Heart right ventricle (tissue), 16 donors: Measurements from ENCODE around the gene TTC4. TPM values are rescaled to one million over a fixed set of nuclear protein-coding genes. Genes with fewer than 3 reads are reported as not detected.
"Not testable (repeated sequence)": the region's sequence is repeated elsewhere in the genome, so short reads cannot be mapped to it uniquely, and the experiment has no call there.

Experiments
- ATAC-seq, 8 donors: fragments of 200-7000 bp; cut with Tn5 transposase; one replicate each; pipeline ENCODE4 v1.9.1; 2020; ENCODE audit warnings: mild to moderate bottlenecking in 8 of 8, moderate library complexity in 8 of 8, moderate number of reproducible peaks in 1 of 8
- DNase-seq, 2 donors: peaks; one replicate each; pipeline ENCODE4 v3.0.0-alpha.2; 2020
- H3K27ac ChIP-seq, 10 donors: fragments of 200-600 bp; sonication (generic) in 2 of 10; one replicate each; pipeline versions ENCODE4 v1.5.0 to v1.8.0; 2020 to 2022; ENCODE audit warnings: mild to moderate bottlenecking in 3 of 10
- H3K27me3 ChIP-seq, 7 donors: fragments of 200-600 bp; one replicate each; pipeline ENCODE4 v1.8.0; 2021 to 2022; ENCODE audit warnings: mild to moderate bottlenecking in 2 of 7
- H3K36me3 ChIP-seq, 9 donors: fragments of 200-600 bp; sonication (generic) in 1 of 9; one replicate each; pipeline versions ENCODE4 v1.5.0 to v1.8.0; 2020 to 2022; ENCODE audit warnings: mild to moderate bottlenecking in 2 of 9
- H3K4me1 ChIP-seq, 9 donors: fragments of 200-600 bp; sonication (generic) in 1 of 9; one replicate each; pipeline versions ENCODE4 v1.5.0 to v1.8.0; 2020 to 2022; ENCODE audit warnings: mild to moderate bottlenecking in 4 of 9
- H3K4me3 ChIP-seq, 10 donors: fragments of 200-600 bp; sonication (generic) in 2 of 10; one replicate each; pipeline versions ENCODE4 v1.5.0 to v1.8.0; 2020 to 2022; ENCODE audit warnings: mild to moderate bottlenecking in 7 of 10, moderate library complexity in 2 of 10
- H3K9me3 ChIP-seq, 11 donors: fragments of 200-600 bp in 10 of 11; sonication (generic) in 2 of 11; one replicate each; pipeline versions ENCODE4 v1.5.0 to v1.8.0; 2013 to 2022; ENCODE audit warnings: mild to moderate bottlenecking in 2 of 11, control low read depth in 1 of 11, moderate library complexity in 1 of 11
- CTCF ChIP-seq, 9 donors: fragments of 200-600 bp; sonication (generic) in 2 of 9; IDR thresholded peaks; one replicate each; pipeline versions ENCODE4 v1.5.0 to v1.8.0; 2021 to 2022; ENCODE audit warnings: antibody characterized with exemption in 9 of 9, mild to moderate bottlenecking in 5 of 9, moderate library complexity in 1 of 9
- WGBS, 2 donors: extraction: QIAGEN DNeasy Blood & Tissue Kit; methylation state at CpG; one replicate each; pipeline ENCODE4 v1.1.7; 2013; ENCODE audit warnings: inconsistent platforms in 1 of 2; 5-methylcytosine and 5-hydroxymethylcytosine counted together
- intact Hi-C, 10 donors: fragments of 100-400 bp; cut with DNase I; formaldehyde crosslinking; loops; one replicate each; pipeline versions ENCODE4 v1.11.1 to v1.14.2; 2022
- polyA plus RNA-seq, 2 donors: library from polyadenylated mRNA; stranded (reverse); fragments of 200-250 nt; gene quantifications; one replicate each; pipeline ENCODE4 v1.2.3, GENCODE V29; 2013
- total RNA-seq, 10 donors: library from RNA; stranded (reverse); fragmentation: NEBNext Ultra II Directional in 3 of 10; extraction: Animal tissue kit (Norgen Biotek cat#: 25700) in 3 of 10; gene quantifications; one replicate each; pipeline versions ENCODE4 v1.2.1 to v1.2.4, GENCODE V29; 2021 to 2023
- donor health status: Arrhythmogenic right ventricular cardiomyopathy.
- donor health status: ischemic (EF 13 %, LVEDD 7.1; RV severe dilation, severe dysfunction).
- donor health status: healthy with polysubstance abuse.
- donor health status: DM: no; HTN: yes; CAD: no.
- donor health status: DM: no; HTN: no; CAD: no.
- donor health status: ischemic (EF 25% LVEDD 6.9; RV normal size, moderate dysfunction).
- donor health status: ischemic (EF 25% LVEDD 5.7; RV mildly dilated, moderate dysfunction).
- donor health status: healthy.
- donor health status: DM: yes; HTN: yes; CAD: no.
- donor health status: Ischemic cardiomyopathy.
- donor health status: ischemic (EF 35%, LVEDD 5.7; RV mildly dilated, moderate dysfunction).
- donor health status: nonischemic (EF 11% LVEDD 7.7; RV severe dilation, severe dysfunction).
- donor health status: DM: yes; HTN: yes; CAD: no.
- donor health status: PGD.
- donor health status: ischemic (EF 29% LVEDD 5.4; RV normal size, mild dysfunction).
- donor health status: nonischemic (EF 23%, LVEDD 6.1; RV moderate dilation, normal function).

Gene TTC4
- total and polyA plus RNA-seq, 12 donors, result 12.0 to 20.9 (median 15.1) TPM

DNA sequence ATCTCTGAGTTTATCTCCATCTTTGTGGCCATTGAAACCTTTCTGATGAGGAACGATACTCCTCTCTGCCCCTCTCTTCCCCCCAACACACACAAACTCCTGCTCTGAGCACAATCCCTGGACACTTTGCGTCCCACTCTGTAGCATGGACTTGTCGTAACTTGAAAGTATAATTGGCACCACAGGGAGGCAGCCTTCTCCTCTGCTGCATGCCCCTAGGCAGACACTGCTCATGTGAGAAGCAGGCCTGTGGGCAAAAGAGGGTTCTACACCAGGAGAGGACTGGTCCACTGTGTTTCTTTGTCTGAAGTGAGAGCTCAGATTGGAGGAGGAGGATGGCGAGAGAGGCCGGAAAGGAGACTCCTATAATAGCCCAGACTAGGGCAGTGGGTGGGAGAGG, 52.4 kb downstream of the TTC4 start:
- peaks cover 0 to 17% (median 12%) of the 10 kb centered on the region in 9 donors for H3K4me1 ChIP-seq
- no peaks in the 10 kb centered on the region for H3K27me3 ChIP-seq
- no peak for TF ChIP-seq CTCF (IDR thresholded peaks at IDR 0.05)
- H3K4me3 ChIP-seq, result no peak overlapping the region
- no peak overlapping the region for H3K27ac ChIP-seq
- no peaks in the 10 kb centered on the region for H3K36me3 ChIP-seq
- WGBS, 2 donors, result 80 to 82% methylated on average over 5 of the region's 5 CpGs
- ATAC-seq, result no peak
- H3K9me3 ChIP-seq, result no peaks in the 10 kb centered on the region
- DNase-seq, result no peak
- intact Hi-C loops, result no loop called here

GRCh38 chr1:54772951-54773350, 57.3 kb downstream of the TTC4 start:
- no peak for TF ChIP-seq CTCF (IDR thresholded peaks at IDR 0.05)
- WGBS, 2 donors, result 84 to 88% methylated on average over 2 of the region's 2 CpGs
- no peaks in the 10 kb centered on the region for H3K4me1 ChIP-seq
- no peaks in the 10 kb centered on the region for H3K36me3 ChIP-seq
- no peak for ATAC-seq
- no peak overlapping the region for H3K27ac ChIP-seq
- intact Hi-C loops, result loop anchor here in 1 of 10 donors (5.0 kb wide), 1 partner anchor 836 kb away; no protein-coding TSS in a partner anchor
- DNase-seq, result no peak
- H3K9me3 ChIP-seq, result no peaks in the 10 kb centered on the region
- peaks cover 0 to 4% (median 0%) of the 10 kb centered on the region in 7 donors for H3K27me3 ChIP-seq
- H3K4me3 ChIP-seq, result no peak overlapping the region

DNA sequence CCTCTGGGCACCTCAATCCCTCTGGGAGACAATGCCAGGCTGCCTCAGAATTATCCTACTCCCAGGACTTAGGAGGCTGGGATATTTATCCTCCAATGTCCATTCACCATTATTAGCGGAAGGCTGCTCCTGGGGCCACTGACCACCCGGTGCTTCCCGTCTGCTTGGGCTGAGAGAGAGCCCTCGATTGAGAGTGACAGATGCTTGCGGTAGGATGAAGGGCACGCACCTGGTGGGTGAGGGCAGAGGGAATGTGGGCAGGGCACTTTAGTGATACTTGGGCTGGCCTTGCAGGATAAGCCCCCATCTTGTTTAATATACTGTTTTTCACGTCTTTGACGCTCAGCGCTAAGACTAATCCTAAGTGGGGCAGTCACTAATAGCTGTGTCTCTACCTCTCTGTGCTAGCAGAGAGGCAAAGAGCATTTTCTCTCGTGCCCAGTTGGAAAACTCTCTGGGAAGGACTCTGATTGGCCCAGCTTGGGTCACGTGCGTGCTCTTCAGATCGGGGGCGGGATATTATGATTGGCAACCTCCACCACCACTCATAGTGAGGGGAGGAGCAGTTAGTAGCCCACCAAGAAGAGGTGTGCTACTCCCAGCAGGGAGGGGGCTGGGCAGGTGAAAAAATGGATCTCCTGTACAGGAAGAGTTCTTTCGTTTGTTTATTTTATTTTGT, 59.3 kb downstream of the TTC4 start:
- intact Hi-C loops, result loop anchor here in 1 of 10 donors (5.0 kb wide), 1 partner anchor 838 kb away; no protein-coding TSS in a partner anchor
- H3K9me3 ChIP-seq, result no peaks in the 10 kb centered on the region
- no peak for TF ChIP-seq CTCF (IDR thresholded peaks at IDR 0.05)
- ATAC-seq (no peak), DNase-seq (no peak)
- H3K27me3 ChIP-seq, result peaks cover 0 to 11% (median 0%) of the 10 kb centered on the region in 7 donors
- H3K36me3 ChIP-seq, result no peaks in the 10 kb centered on the region
- no peaks in the 10 kb centered on the region for H3K4me1 ChIP-seq
- no peak overlapping the region for H3K4me3 ChIP-seq
- no peak overlapping the region for H3K27ac ChIP-seq
- 58 to 59% methylated on average over 15 of the region's 15 CpGs for WGBS, 2 donors

- 76 to 79% methylated on average over 16 of the region's 16 CpGs for WGBS, 2 donors
- H3K27ac ChIP-seq, H3K4me1 ChIP-seq, ATAC-seq, intact Hi-C loops, H3K9me3 ChIP-seq, DNase-seq, H3K4me3 ChIP-seq, H3K36me3 ChIP-seq: not testable (repeated sequence)
- peaks cover 0 to 22% (median 10%) of the 10 kb centered on the region in 7 donors for H3K27me3 ChIP-seq
Measured at GRCh38 chr1:54775828-54776721, 60.4 kb downstream of the TTC4 start.
